GM23248 (cell line): ENCODE measurements around the gene TH.

Experiments
- EZH2 ChIP-seq: fragments of 200-600 bp; sonication (generic); IDR thresholded peaks from 2 replicates; pipeline ENCODE4 v1.6.1; 2018; ENCODE audit warnings: antibody characterized with exemption, mild to moderate bottlenecking; ENCODE audit not compliant: insufficient read depth, poor library complexity, severe bottlenecking
- EZH2phosphoT487 ChIP-seq: fragments of 200-600 bp; sonication (generic); IDR thresholded peaks from 2 replicates; pipeline ENCODE4 v1.6.1; 2018; ENCODE audit warnings: antibody characterized with exemption, moderate library complexity, mild to moderate bottlenecking, low read depth; ENCODE audit not compliant: insufficient read depth

- TF ChIP-seq EZH2phosphoT487 = no peak
- TF ChIP-seq EZH2 = no peak
These were observed 42.3 kb downstream of the TH start for GRCh38 chr11:2129308-2129698.
